Neuronal stem cell (in vitro differentiated cells): Measurements from ENCODE around the gene DPYSL4.
"Not testable (repeated sequence)": the region's sequence is repeated elsewhere in the genome, so short reads cannot be mapped to it uniquely, and the experiment has no call there.

Experiments used
- DNase-seq: peaks from one replicate; pipeline ENCODE4 v3.0.0-alpha.2; 2013; ENCODE audit warnings: low spot score
- H2AFZ ChIP-seq: one replicate; pipeline ENCODE4 v1.6.1; 2013; ENCODE audit warnings: mild to moderate bottlenecking, low read length, inconsistent platforms
- H2AK5ac ChIP-seq: 2 replicates; pipeline ENCODE4 v1.6.1; 2013; ENCODE audit warnings: low read depth, mild to moderate bottlenecking, inconsistent platforms, low read length, moderate library complexity, mixed read lengths
- H2BK120ac ChIP-seq: 2 replicates; pipeline ENCODE4 v1.6.1; 2013; ENCODE audit warnings: low read depth, mild to moderate bottlenecking, inconsistent platforms, low read length, moderate library complexity, mixed read lengths
- H2BK12ac ChIP-seq: one replicate; pipeline ENCODE4 v1.6.1; 2013; ENCODE audit warnings: low read length, inconsistent platforms
- H2BK15ac ChIP-seq: 2 replicates; pipeline ENCODE4 v1.6.1; 2013; ENCODE audit warnings: mild to moderate bottlenecking, low read length, inconsistent platforms, mixed read lengths
- H2BK5ac ChIP-seq: one replicate; pipeline ENCODE4 v1.6.1; 2013; ENCODE audit warnings: inconsistent platforms, mild to moderate bottlenecking, low read length, moderate library complexity
- H3K14ac ChIP-seq: one replicate; pipeline ENCODE4 v1.6.1; 2013; ENCODE audit warnings: low read length, inconsistent platforms
- H3K18ac ChIP-seq: 2 replicates; pipeline ENCODE4 v1.6.1; 2013; ENCODE audit warnings: low read length, inconsistent platforms
- H3K23ac ChIP-seq: 2 replicates; pipeline ENCODE4 v1.6.1; 2013; ENCODE audit warnings: low read depth, mild to moderate bottlenecking, mixed read lengths, low read length, inconsistent platforms; ENCODE audit not compliant: poor library complexity
- H3K27ac ChIP-seq: replicated peaks from 3 replicates; pipeline ENCODE4 v1.5.1; 2013; ENCODE audit warnings: low read length, inconsistent platforms
- H3K27me3 ChIP-seq, 3 experiments: 2 replicates each; pipeline ENCODE4 v1.6.1; 2013; ENCODE audit warnings: low read length in 3 of 3, mild to moderate bottlenecking in 2 of 3, inconsistent platforms in 1 of 3, low read depth in 1 of 3, mixed read lengths in 1 of 3, moderate library complexity in 1 of 3; ENCODE audit not compliant: control insufficient read depth in 3 of 3, insufficient read depth in 3 of 3
- H3K36me3 ChIP-seq, 2 donors: replicated peaks in 1 of 2; 2 replicates each; pipeline ENCODE4 v1.6.1; 2013; ENCODE audit warnings: low read length in 2 of 2; ENCODE audit not compliant: control insufficient read depth in 2 of 2, insufficient read depth in 2 of 2
- H3K4ac ChIP-seq: 2 replicates; pipeline ENCODE4 v1.6.1; 2013; ENCODE audit warnings: inconsistent platforms, mild to moderate bottlenecking, low read length, moderate library complexity
- H3K4me1 ChIP-seq, 2 donors: 1 replicate in 1 of 2; 2 replicates in 1 of 2; pipeline ENCODE4 v1.6.1; 2013; ENCODE audit warnings: low read length in 2 of 2, low read depth in 1 of 2; ENCODE audit not compliant: control insufficient read depth in 2 of 2, insufficient read depth in 1 of 2
- H3K4me2 ChIP-seq: one replicate; pipeline ENCODE4 v1.6.1; 2013; ENCODE audit warnings: mild to moderate bottlenecking, low read length, inconsistent platforms; ENCODE audit not compliant: insufficient read depth, poor library complexity, severe bottlenecking
- H3K4me3 ChIP-seq, 2 donors: 2 replicates each; pipeline ENCODE4 v1.5.1; 2013; ENCODE audit warnings: low read length in 2 of 2, mild to moderate bottlenecking in 2 of 2, inconsistent platforms in 1 of 2, moderate library complexity in 1 of 2
- H3K79me1 ChIP-seq: one replicate; pipeline ENCODE4 v1.6.1; 2013; ENCODE audit warnings: low read depth, mild to moderate bottlenecking, inconsistent platforms, low read length, moderate library complexity
- H3K9ac ChIP-seq: one replicate; pipeline ENCODE4 v1.6.1; 2013; ENCODE audit warnings: mild to moderate bottlenecking, low read depth, low read length, inconsistent platforms; ENCODE audit not compliant: poor library complexity
- H3K9me3 ChIP-seq, 2 donors: replicated peaks in 1 of 2; 2 replicates each; pipeline versions ENCODE3 to v1.6.1; 2013; ENCODE audit warnings: low read length in 2 of 2, mild to moderate bottlenecking in 2 of 2, inconsistent platforms in 1 of 2, low read depth in 1 of 2, mixed read lengths in 1 of 2, moderate library complexity in 1 of 2; ENCODE audit not compliant: control insufficient read depth in 2 of 2, insufficient read depth in 1 of 2
- H4K8ac ChIP-seq: one replicate; pipeline ENCODE4 v1.6.1; 2013; ENCODE audit warnings: low read depth, mild to moderate bottlenecking, inconsistent platforms, low read length, moderate library complexity
- H4K91ac ChIP-seq: one replicate; pipeline ENCODE4 v1.6.1; 2013; ENCODE audit warnings: low read length, low read depth, mild to moderate bottlenecking, inconsistent platforms; ENCODE audit not compliant: poor library complexity
- WGBS, 2 donors: extraction: QIAGEN DNeasy Blood & Tissue Kit; methylation state at CpG; one replicate each; pipeline ENCODE4 v1.1.7; 2013; ENCODE audit warnings: missing lambda C conversion rate in 2 of 2, mixed read lengths in 1 of 2; ENCODE audit not compliant: insufficient read length in 2 of 2, insufficient replicate concordance in 1 of 2; ENCODE audit errors: extremely low coverage in 2 of 2; 5-methylcytosine and 5-hydroxymethylcytosine counted together

The DPYSL4 gene

GRCh38 chr10:132157101-132157500 lies 29.6 kb upstream of the DPYSL4 start:
- Histone ChIP-seq H4K91ac (no peak overlapping the region), H3K27me3 (no peaks in the 10 kb centered on the region), H2BK15ac (no peak overlapping the region), H3K4me3 (no peak overlapping the region), H3K4ac (no peak overlapping the region), H3K9ac (no peak overlapping the region), H3K14ac (no peak overlapping the region), H3K4me2 (no peak overlapping the region), H3K79me1 (no peaks in the 10 kb centered on the region), H3K4me1 (no peaks in the 10 kb centered on the region), H2BK12ac (no peak overlapping the region), H3K9me3 (no peaks in the 10 kb centered on the region), H4K8ac (no peak overlapping the region), H3K23ac (no peak overlapping the region), H3K18ac (no peak overlapping the region), H2BK5ac (no peak overlapping the region), H3K36me3 (no peaks in the 10 kb centered on the region), H2BK120ac (no peak overlapping the region), H2AFZ (no peak overlapping the region), H3K27ac (no peak overlapping the region), H2AK5ac (no peak overlapping the region)
- no CpG with 5 or more reads among the region's 8 CpGs for WGBS, 2 donors
- DNase-seq, result no peak

DNA sequence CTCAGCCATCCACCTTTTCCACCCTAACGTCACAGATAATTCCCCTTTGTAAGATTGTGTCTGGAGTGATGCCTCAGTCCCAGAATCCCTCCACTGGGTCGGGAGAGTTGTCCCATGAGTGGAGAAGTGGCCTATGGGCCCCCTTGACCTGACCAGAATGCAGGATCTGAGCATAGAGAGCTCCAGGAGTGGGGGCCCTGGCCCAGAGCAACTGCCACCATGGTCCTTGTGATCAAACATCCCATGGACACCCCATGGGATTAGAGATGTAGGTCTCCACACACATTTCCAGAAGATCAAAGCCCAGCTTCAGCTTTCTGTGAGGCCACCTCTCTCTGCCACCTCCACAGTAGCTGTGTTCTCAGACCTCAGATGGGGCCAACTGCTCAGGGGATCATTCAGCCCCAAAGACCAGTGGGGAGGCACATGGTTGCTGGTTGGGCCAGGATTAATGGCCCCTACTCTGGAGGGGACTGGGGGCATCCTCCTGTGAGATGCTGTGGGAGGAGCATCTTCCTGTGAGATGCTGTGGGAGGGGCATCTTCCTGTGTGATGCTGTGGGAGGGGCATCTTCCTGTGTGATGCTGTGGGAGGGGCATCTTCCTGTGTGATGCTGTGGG lies 28.5 kb upstream of the DPYSL4 start:
- Histone ChIP-seq H3K14ac (peak overlapping the region; percentile 38), H2BK12ac (no peak overlapping the region), H2BK5ac (no peak overlapping the region), H3K23ac (no peak overlapping the region), H2AK5ac (no peak overlapping the region), H3K9me3 (no peaks in the 10 kb centered on the region), H3K27ac (no peak overlapping the region), H2AFZ (no peak overlapping the region), H3K9ac (no peak overlapping the region), H3K27me3 (no peaks in the 10 kb centered on the region), H3K4me2 (no peak overlapping the region), H3K79me1 (no peaks in the 10 kb centered on the region), H3K36me3 (no peaks in the 10 kb centered on the region), H3K4me3 (no peak overlapping the region), H3K4ac (no peak overlapping the region), H3K4me1 (peaks cover 0 to 3% of the 10 kb centered on the region in 2 donors), H2BK15ac (no peak overlapping the region), H4K8ac (no peak overlapping the region), H2BK120ac (peak overlapping the region; percentile 72), H4K91ac (no peak overlapping the region), H3K18ac (no peak overlapping the region)
- peak; percentile 15 for DNase-seq
- WGBS, 2 donors, result no CpG with 5 or more reads among the region's 2 CpGs

GRCh38 chr10:132158823-132159222 lies 27.9 kb upstream of the DPYSL4 start:
- Histone ChIP-seq H3K18ac (no peak overlapping the region), H2BK15ac (no peak overlapping the region), H3K4me1 (peaks cover 0 to 7% of the 10 kb centered on the region in 2 donors), H2BK12ac (no peak overlapping the region), H3K9me3 (peaks cover 0 to 2% of the 10 kb centered on the region in 2 donors), H3K27ac (no peak overlapping the region), H4K8ac (no peak overlapping the region), H3K4me2 (no peak overlapping the region), H3K36me3 (no peaks in the 10 kb centered on the region), H3K14ac (peak overlapping the region; percentile 8), H3K27me3 (no peaks in the 10 kb centered on the region), H3K4me3 (no peak overlapping the region), H2BK5ac (no peak overlapping the region), H2AK5ac (no peak overlapping the region), H3K23ac (no peak overlapping the region), H3K9ac (no peak overlapping the region), H4K91ac (no peak overlapping the region), H2AFZ (no peak overlapping the region), H2BK120ac (no peak overlapping the region), H3K79me1 (peaks cover 2% of the 10 kb centered on the region), H3K4ac (no peak overlapping the region)
- no CpG with 5 or more reads among the region's 7 CpGs for WGBS, 2 donors
- no peak for DNase-seq

GRCh38 chr10:132159302-132160230 lies 27.2 kb upstream of the DPYSL4 start:
- H3K4me2 ChIP-seq, H3K27ac ChIP-seq, H3K79me1 ChIP-seq, H3K27me3 ChIP-seq, H2BK12ac ChIP-seq, H2BK5ac ChIP-seq, H3K4me1 ChIP-seq, H3K23ac ChIP-seq, H3K9ac ChIP-seq, DNase-seq, H3K18ac ChIP-seq, H4K91ac ChIP-seq, H2AFZ ChIP-seq, H2BK120ac ChIP-seq, H3K9me3 ChIP-seq, H3K4ac ChIP-seq, H3K36me3 ChIP-seq, H2BK15ac ChIP-seq, H2AK5ac ChIP-seq, H4K8ac ChIP-seq, H3K4me3 ChIP-seq: not testable (repeated sequence)
- peak overlapping the region; percentile 8 for H3K14ac ChIP-seq
- no CpG with 5 or more reads among the region's 7 CpGs for WGBS, 2 donors
